Right lobe of liver (tissue), 6 donors: ENCODE data around the gene ANXA8L1. TPM values are rescaled to one million over a fixed set of nuclear protein-coding genes. Genes with fewer than 3 reads are reported as not detected.
"Not testable (repeated sequence)": the region's sequence is repeated elsewhere in the genome, so short reads cannot be mapped to it uniquely, and the experiment has no call there.

Experiments used
- ATAC-seq, 4 donors: fragments of 200-7000 bp; cut with Tn5 transposase; one replicate each; pipeline ENCODE4 v1.9.1; 2020; ENCODE audit warnings: mild to moderate bottlenecking in 4 of 4, moderate library complexity in 4 of 4
- DNase-seq, 3 donors: peaks; one replicate each; pipeline ENCODE4 v3.0.0-alpha.2; 2020
- H3K27ac ChIP-seq, 3 donors: fragments of 200-600 bp; one replicate each; pipeline ENCODE4 v1.8.0; 2022
- H3K27me3 ChIP-seq, 2 donors: fragments of 200-600 bp; one replicate each; pipeline ENCODE4 v1.8.0; 2022
- H3K36me3 ChIP-seq, 4 donors: fragments of 200-600 bp; sonication (generic) in 1 of 4; one replicate each; pipeline versions ENCODE4 v1.5.1 to v1.8.0; 2017 to 2022; ENCODE audit warnings: control low read depth in 1 of 4
- H3K4me1 ChIP-seq, 4 donors: fragments of 200-600 bp; sonication (generic) in 1 of 4; one replicate each; pipeline versions ENCODE4 v1.5.1 to v1.8.0; 2017 to 2022; ENCODE audit warnings: control low read depth in 1 of 4
- H3K4me3 ChIP-seq, 3 donors: fragments of 200-600 bp; one replicate each; pipeline ENCODE4 v1.8.0; 2022
- H3K9me3 ChIP-seq, 4 donors: fragments of 200-600 bp; sonication (generic) in 1 of 4; one replicate each; pipeline versions ENCODE4 v1.5.1 to v1.8.0; 2017 to 2022; ENCODE audit warnings: control low read depth in 1 of 4
- POLR2A ChIP-seq: fragments of 450-650 bp; IDR thresholded peaks from one replicate; pipeline ENCODE4 v1.6.1; 2017; ENCODE audit warnings: antibody characterized with exemption, mild to moderate bottlenecking
- WGBS: methylation state at CpG from one replicate; pipeline ENCODE4 v1.1.6; 2018; ENCODE audit warnings: low coverage, low lambda C conversion rate; ENCODE audit not compliant: insufficient coverage; ENCODE audit errors: missing lambda C conversion rate; 5-methylcytosine and 5-hydroxymethylcytosine counted together
- intact Hi-C, 2 donors: fragments of 100-400 bp; cut with DNase I; formaldehyde crosslinking; loops; one replicate each; pipeline versions ENCODE4 v1.11.2 to v1.14.1; 2022
- total RNA-seq, 6 experiments: library from RNA; depleted of rRNA in 2 of 6; stranded (reverse); fragments of >200 nt in 2 of 6; fragmentation: NEBNext Ultra II Directional in 3 of 6; extraction: Animal tissue kit (Norgen Biotek cat#: 25700) in 3 of 6; gene quantifications; one replicate each; pipeline versions ENCODE4 v1.1.0 to v1.2.4, GENCODE V29; 2016 to 2023
- TF ChIP-seq, protein P1 (sequence below), 4 donors: fragments of 200-600 bp in 3 of 4; fragments of 450-650 bp in 1 of 4; IDR thresholded peaks; one replicate each; pipeline versions ENCODE4 v1.5.1 to v1.8.0; 2016 to 2022; ENCODE audit warnings: antibody characterized with exemption in 4 of 4, mild to moderate bottlenecking in 2 of 4
- donor health status: DM: no; HTN: yes; CAD: no.
- donor health status: DM: no; HTN: no; CAD: no.
- donor health status: DM: no; HTN: no; CAD: no.
- donor health status: DM: no; HTN: yes; CAD: no.
- donor health status: DM: no; HTN: yes; CAD: no.

Gene ANXA8L1
- total RNA-seq, 6 experiments from 2014 or later, result 0.25 to 1.2 (median 0.45) TPM; not detected in 2

DNA sequence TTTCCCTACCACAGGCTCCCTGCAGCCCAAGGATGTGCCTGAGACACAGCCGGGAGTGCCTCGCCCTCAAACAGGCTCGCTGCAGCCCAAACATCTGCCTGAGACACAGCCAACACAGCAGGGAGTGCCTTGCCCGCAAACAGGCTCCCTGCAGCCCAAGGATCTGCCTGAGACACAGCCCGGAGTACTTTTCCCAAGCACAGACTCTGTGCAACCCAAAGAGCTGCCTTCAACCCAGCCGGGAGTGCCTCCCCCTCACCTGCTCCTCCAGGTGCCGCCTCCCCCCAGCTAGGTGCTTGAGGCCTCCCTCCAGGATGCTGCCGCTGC, 45.9 kb upstream of the ANXA8L1 start:
- H3K4me1 ChIP-seq, result no peaks in the 10 kb centered on the region
- no peaks in the 10 kb centered on the region for H3K9me3 ChIP-seq
- no peak for DNase-seq
- H3K4me3 ChIP-seq, result no peak overlapping the region
- TF ChIP-seq POLR2A, result no peak
- TF ChIP-seq, protein P1, sequence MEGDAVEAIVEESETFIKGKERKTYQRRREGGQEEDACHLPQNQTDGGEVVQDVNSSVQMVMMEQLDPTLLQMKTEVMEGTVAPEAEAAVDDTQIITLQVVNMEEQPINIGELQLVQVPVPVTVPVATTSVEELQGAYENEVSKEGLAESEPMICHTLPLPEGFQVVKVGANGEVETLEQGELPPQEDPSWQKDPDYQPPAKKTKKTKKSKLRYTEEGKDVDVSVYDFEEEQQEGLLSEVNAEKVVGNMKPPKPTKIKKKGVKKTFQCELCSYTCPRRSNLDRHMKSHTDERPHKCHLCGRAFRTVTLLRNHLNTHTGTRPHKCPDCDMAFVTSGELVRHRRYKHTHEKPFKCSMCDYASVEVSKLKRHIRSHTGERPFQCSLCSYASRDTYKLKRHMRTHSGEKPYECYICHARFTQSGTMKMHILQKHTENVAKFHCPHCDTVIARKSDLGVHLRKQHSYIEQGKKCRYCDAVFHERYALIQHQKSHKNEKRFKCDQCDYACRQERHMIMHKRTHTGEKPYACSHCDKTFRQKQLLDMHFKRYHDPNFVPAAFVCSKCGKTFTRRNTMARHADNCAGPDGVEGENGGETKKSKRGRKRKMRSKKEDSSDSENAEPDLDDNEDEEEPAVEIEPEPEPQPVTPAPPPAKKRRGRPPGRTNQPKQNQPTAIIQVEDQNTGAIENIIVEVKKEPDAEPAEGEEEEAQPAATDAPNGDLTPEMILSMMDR (IDR thresholded peaks at IDR 0.05), result no peak
- no peak for ATAC-seq
- intact Hi-C loops, result no loop called here
- no peak overlapping the region for H3K27ac ChIP-seq
- WGBS, result 43% methylated on average over 4 of the region's 8 CpGs
- no peaks in the 10 kb centered on the region for H3K27me3 ChIP-seq
- no peaks in the 10 kb centered on the region for H3K36me3 ChIP-seq

DNA sequence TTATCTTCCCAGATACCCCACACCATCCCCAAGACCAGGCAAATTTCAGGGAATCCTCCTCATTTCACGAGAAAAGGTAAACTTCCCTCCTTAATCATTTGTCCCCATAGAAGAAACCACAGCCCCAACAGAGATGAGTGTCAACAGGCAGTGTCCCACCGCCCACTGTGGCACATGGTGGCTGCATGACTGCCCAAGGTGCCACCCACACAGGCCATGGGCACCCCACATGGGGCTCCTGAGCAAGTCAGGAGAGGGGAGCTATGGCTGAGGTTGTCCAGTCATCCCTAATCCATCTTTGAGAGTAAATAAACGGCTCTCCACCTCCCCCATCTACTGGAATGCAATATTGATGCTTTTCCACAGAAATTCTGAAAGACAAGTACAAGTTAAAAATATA, 44.7 kb upstream of the ANXA8L1 start:
- H3K4me3 ChIP-seq, result no peak overlapping the region
- intact Hi-C loops, result no loop called here
- 72% methylated on average over 3 of the region's 3 CpGs for WGBS
- ATAC-seq (no peak), DNase-seq (no peak)
- TF ChIP-seq, protein P1 (IDR thresholded peaks at IDR 0.05), result no peak
- TF ChIP-seq POLR2A, result no peak
- H3K27ac ChIP-seq, result no peak overlapping the region
- no peaks in the 10 kb centered on the region for H3K4me1 ChIP-seq
- no peaks in the 10 kb centered on the region for H3K27me3 ChIP-seq
- no peaks in the 10 kb centered on the region for H3K36me3 ChIP-seq
- H3K9me3 ChIP-seq, result no peaks in the 10 kb centered on the region

DNA sequence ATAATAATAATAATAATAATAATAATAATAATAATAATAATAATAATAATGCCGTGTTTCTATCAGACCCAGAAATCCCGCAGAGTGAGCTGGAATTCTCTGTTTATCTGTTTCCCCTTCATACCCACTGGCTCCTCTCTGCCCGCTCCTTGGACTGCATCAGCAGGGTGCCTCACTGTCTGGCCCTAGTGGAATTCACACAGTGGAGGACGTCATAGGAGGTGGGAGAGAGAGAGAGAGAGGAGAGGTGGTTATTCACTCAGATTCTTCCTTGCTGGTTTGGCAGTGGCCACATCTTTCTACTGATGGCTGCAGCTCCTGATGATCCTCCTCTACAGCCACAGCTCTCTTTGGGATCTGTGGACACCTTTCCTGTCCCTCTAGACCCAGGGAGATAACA, 10.1 kb upstream of the ANXA8L1 start:
- H3K4me1 ChIP-seq, ATAC-seq, H3K27ac ChIP-seq, DNase-seq, H3K4me3 ChIP-seq, H3K27me3 ChIP-seq, H3K36me3 ChIP-seq, H3K9me3 ChIP-seq, intact Hi-C loops: not testable (repeated sequence)
- WGBS, result 83% methylated on average over 1 of the region's 4 CpGs

DNA sequence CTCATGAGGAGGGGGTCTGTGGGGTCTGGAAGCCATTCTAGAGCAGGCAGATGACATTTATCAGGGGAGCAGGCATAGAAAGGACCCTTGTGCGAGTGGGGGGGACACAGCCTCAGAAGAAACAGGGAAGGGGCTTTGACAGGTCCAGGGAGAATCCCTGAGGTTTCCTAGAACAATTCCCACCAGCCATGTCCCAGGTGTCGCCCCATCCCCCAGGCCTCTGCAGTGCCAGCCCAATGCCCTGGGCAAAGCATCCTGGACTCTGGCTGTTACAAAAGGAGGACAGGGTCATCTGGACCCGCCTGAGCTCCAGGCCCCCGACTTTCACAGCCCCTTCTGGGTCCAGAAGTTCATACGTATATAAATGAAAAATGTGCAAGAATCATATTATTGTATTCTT, 8.4 kb upstream of the ANXA8L1 start:
- no CpG with 5 or more reads among the region's 5 CpGs for WGBS
- peak in 1 of 3 donors; percentile 61 for DNase-seq
- intact Hi-C loops, result not testable (repeated sequence)

DNA sequence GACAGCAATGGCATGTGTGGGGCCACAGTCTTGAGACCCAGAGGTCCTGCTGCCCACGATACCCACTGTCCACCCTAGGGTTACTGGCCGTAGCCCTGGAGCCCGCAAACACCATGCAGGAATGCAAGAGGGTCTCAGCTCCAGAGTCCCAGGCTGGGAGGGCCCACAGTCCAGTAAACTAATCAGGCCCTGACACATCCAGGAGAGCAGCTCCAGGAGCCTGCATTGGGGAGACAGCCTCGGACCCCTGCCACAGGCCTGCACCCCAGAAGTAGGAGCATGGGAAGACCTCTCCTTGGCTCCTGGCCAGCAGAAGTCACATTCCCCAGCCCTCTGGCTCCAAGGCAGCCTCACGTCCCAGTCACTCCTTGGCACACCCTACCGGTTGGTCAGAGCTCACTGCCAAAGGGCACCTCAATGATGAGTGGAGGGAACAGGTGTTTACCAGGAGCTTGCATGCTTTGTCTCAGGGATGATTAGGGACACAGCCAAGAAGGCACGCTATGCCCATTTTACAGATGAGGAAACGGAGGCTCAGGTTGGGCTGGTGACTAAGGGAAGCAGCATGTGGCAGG, 7.8 kb upstream of the ANXA8L1 start:
- intact Hi-C loops, H3K27ac ChIP-seq, ATAC-seq, H3K4me1 ChIP-seq, H3K36me3 ChIP-seq, DNase-seq, H3K9me3 ChIP-seq, H3K27me3 ChIP-seq, H3K4me3 ChIP-seq: not testable (repeated sequence)
- WGBS, result no CpG with 5 or more reads among the region's 8 CpGs

More for the DNA sequence above, 8.4 kb upstream of the ANXA8L1 start:
- not testable (repeated sequence) for ATAC-seq, H3K9me3 ChIP-seq, H3K27me3 ChIP-seq, H3K27ac ChIP-seq, H3K4me3 ChIP-seq, H3K4me1 ChIP-seq, H3K36me3 ChIP-seq

DNA sequence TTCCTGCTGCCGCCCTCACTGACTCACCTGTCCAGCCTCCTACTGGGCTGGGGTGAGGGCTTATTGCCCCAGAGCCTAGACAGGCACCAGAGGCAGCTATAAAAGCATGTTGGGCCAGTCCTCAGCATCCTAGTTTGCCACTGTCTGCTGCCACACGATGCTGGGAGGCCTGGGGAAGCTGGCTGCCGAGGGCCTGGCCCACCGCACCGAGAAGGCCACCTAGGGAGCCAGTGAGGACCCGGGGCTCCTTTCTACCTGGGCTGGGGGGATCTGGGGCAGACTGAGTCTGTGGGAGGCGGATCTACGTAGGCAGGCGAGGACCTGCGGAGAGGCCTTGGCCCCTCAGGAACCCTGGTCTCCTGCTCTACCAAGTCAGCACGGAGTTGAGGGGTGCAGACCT, 6.6 kb upstream of the ANXA8L1 start:
- H3K9me3 ChIP-seq, H3K4me1 ChIP-seq, ATAC-seq, H3K27me3 ChIP-seq, intact Hi-C loops, H3K36me3 ChIP-seq, H3K4me3 ChIP-seq, DNase-seq, H3K27ac ChIP-seq: not testable (repeated sequence)
- 100% methylated on average over 2 of the region's 11 CpGs for WGBS

DNA sequence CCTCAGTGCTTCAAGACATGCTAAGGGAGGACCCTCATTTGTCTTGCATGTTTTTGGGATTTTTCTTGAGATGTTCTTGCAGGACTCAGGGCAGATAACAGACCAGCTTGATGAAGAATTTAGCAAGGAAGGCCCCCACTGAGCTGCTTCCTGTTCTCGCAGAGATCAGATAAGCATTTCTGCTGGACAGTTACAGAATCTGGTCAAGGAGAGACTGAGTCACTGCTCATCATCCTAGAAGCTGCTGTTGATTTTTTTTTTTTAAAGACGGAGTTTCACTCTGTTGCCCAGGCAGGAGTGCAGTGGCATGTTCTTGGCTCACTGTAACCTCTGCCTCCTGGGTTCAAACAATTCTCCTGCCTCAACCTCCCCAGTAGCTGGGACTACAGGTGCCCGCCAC, 1.2 kb upstream of the ANXA8L1 start:
- H3K4me1 ChIP-seq, H3K36me3 ChIP-seq, H3K9me3 ChIP-seq, DNase-seq, H3K4me3 ChIP-seq, ATAC-seq, H3K27ac ChIP-seq, intact Hi-C loops, H3K27me3 ChIP-seq: not testable (repeated sequence)
- WGBS, result no CpG with 5 or more reads among the region's 3 CpGs

DNA sequence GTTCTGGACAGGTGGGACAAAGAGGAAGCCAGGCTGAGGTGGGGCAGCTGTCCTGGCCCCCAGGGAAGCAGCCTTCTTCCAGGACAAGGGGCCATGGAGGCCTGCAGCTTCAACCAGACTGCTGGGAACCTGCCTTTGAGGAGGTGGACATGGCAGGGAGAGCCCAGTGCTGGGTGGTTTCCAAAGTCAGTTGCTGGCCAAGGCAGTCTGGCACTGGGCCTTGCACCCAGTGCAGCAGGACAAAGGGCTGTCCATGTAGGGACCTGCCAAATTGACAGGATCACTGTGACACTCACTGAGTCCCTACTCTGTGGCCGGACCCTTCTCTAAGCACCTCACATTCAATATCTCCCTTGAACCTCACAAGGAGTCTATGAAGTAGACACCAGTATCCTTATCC, 1.4 kb downstream of the ANXA8L1 start:
- intact Hi-C loops, H3K9me3 ChIP-seq, H3K36me3 ChIP-seq, H3K4me1 ChIP-seq, DNase-seq, H3K27me3 ChIP-seq, H3K27ac ChIP-seq, H3K4me3 ChIP-seq: not testable (repeated sequence)
- ATAC-seq, result peak; percentile 90 to 96 (median 94)
- WGBS, result no CpG with 5 or more reads among the region's 1 CpG

DNA sequence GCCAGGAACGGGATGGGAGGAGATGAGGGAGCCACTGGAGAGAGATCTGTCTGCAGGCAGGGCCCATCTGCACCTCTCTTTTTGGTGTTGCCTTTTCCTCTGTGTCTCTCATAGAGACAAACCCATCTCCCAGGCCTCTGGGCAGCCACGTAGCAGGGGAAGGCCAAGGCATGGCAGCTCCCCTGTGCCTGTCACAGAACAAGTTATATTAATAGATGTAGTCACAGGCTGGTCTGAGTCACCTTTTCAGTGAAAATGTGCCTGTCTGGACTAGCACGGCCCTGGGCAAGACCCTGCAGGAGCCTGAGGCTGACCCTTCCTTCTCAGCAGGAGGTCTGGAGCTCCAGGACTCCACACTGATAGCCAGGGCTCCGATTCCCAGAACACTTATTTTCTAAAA, 2.1 kb downstream of the ANXA8L1 start:
- intact Hi-C loops, H3K9me3 ChIP-seq, H3K4me1 ChIP-seq, H3K27ac ChIP-seq, H3K4me3 ChIP-seq, H3K36me3 ChIP-seq, H3K27me3 ChIP-seq, DNase-seq: not testable (repeated sequence)
- ATAC-seq, result peak in 2 of 4 donors; percentile 2 to 31
- WGBS, result no CpG with 5 or more reads among the region's 4 CpGs

DNA sequence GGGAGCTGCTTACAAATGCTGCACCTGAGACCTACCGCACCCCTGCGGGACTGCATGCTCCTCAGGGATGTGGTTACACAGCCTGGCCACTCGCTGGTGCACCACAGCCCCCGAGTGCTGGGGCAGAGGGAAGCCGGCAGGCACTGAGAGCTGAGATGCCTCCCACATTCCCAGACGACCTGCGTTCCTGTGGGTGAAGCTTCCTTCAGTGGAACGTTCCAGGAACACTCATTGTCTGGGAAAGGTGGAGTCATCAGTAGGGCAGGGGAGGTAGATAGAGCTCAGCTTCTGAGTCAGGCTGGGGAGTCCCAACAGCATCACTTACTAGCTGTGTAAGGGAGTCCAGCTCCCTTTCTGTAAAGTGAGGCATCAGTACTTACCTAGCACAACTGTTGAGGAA, 2.5 kb downstream of the ANXA8L1 start:
- H3K27me3 ChIP-seq, intact Hi-C loops, H3K4me1 ChIP-seq, H3K27ac ChIP-seq, DNase-seq, H3K4me3 ChIP-seq, H3K36me3 ChIP-seq, H3K9me3 ChIP-seq: not testable (repeated sequence)
- WGBS, result no CpG with 5 or more reads among the region's 8 CpGs
- ATAC-seq, result peak in 1 of 4 donors; percentile 46
